Spleen (tissue), 7 donors: ENCODE data around the gene FNDC5.

Experiments
- CTCF ChIP-seq, 11 experiments: fragments of 200-600 bp in 7 of 11; fragments of 450-650 bp in 4 of 11; sonication (generic) in 4 of 11; IDR thresholded peaks in 8 of 11; conservative IDR thresholded peaks in 3 of 11; 1 replicate in 7 of 11; 2 replicates in 4 of 11; pipeline versions ENCODE4 v1.4.0 to v1.8.0; 2016 to 2021; ENCODE audit warnings: antibody characterized with exemption in 11 of 11, inconsistent platforms in 4 of 11, mild to moderate bottlenecking in 1 of 11
- POLR2A ChIP-seq, 3 donors: fragments of 450-650 bp; IDR thresholded peaks; one replicate each; pipeline ENCODE4 v1.5.1; 2017; ENCODE audit warnings: antibody characterized with exemption in 3 of 3, mild to moderate bottlenecking in 1 of 3
- POLR2AphosphoS5 ChIP-seq, 3 donors: sonication (generic); formaldehyde crosslinking; IDR thresholded peaks; one replicate each; pipeline ENCODE4 v1.5.1; 2017; ENCODE audit warnings: antibody characterized with exemption in 3 of 3
- donor health status: DM: no; HTN: no; CAD: no; lungs with moderate emphysema.
- donor health status: DM: no; HTN: no; CAD: no.
- donor health status: DM: no; HTN: no; CAD: no.

- TF ChIP-seq CTCF (IDR thresholded peaks at IDR 0.05 in 8 of 11, conservative IDR thresholded peaks at IDR 0.05 in 3 of 11) (no peak), POLR2A (IDR thresholded peaks at IDR 0.05) (no peak), POLR2AphosphoS5 (IDR thresholded peaks at IDR 0.05) (no peak)
Measured at GRCh38 chr1:32878183-32878582, 7.5 kb upstream of the FNDC5 start.
